GM12864 (cell line): ENCODE measurements around the gene EHMT1.

ENCODE experiments used
- DNase-seq: peaks from one replicate; pipeline ENCODE4 v3.0.0-alpha.2; 2011; ENCODE audit warnings: low read depth
- H3K4me3 ChIP-seq: 2 replicates; pipeline ENCODE4 v1.5.1; 2011; ENCODE audit warnings: mild to moderate bottlenecking, low read depth, low read length, control low read depth
- CTCF ChIP-seq: IDR thresholded peaks from 2 replicates; pipeline ENCODE4 v1.5.1; 2011; ENCODE audit warnings: low read depth, mild to moderate bottlenecking, moderate library complexity, low read length, control low read depth, inconsistent platforms; ENCODE audit errors: missing control alignments

Gene EHMT1

GRCh38 chr9:137829260-137829996, 210.6 kb downstream of the EHMT1 start:
- no peak for TF ChIP-seq CTCF
- H3K4me3 ChIP-seq = no peak overlapping the region

GRCh38 chr9:137832191-137832700, 213.4 kb downstream of the EHMT1 start:
- no peak overlapping the region for H3K4me3 ChIP-seq
- TF ChIP-seq CTCF = no peak
- DNase-seq = no peak

More at GRCh38 chr9:137829260-137829996, 210.6 kb downstream of the EHMT1 start:
- DNase-seq = no peak

- DNase-seq = no peak
- H3K4me3 ChIP-seq = no peak overlapping the region
Observed at GRCh38 chr9:137832830-137833590, 214.2 kb downstream of the EHMT1 start.

GRCh38 chr9:137833721-137834613, 215.2 kb downstream of the EHMT1 start:
- TF ChIP-seq CTCF = no peak
- no peak for DNase-seq
- no peak overlapping the region for H3K4me3 ChIP-seq

More at GRCh38 chr9:137832830-137833590, 214.2 kb downstream of the EHMT1 start:
- TF ChIP-seq CTCF = no peak

- no peak for TF ChIP-seq CTCF
- no peak overlapping the region for H3K4me3 ChIP-seq
- no peak for DNase-seq
Observed at GRCh38 chr9:137834846-137835546, 216.2 kb downstream of the EHMT1 start.
